ENCODE results near the gene EFNB2. TPM values are rescaled to one million over a fixed set of nuclear protein-coding genes. Genes with fewer than 3 reads are reported as not detected.

EFNB2 gene
- total and polyA plus RNA-seq, 9 of the 15 experiments (the other 6 are each of a cell fraction or from before 2014, with no cell fraction given) = 0.01 to 0.29 (median 0.18) TPM

GRCh38 chr13:106528718-106529414, 6.6 kb downstream of the EFNB2 start (continued):
- TF ChIP-seq BRCA1 (IDR thresholded peaks at IDR 0.05) (no peak), BRCA1 (CRISPR knock-in tag; IDR thresholded peaks at IDR 0.05) (no peak), ILF3 (IDR thresholded peaks at IDR 0.05; ENCODE audit: borderline replicate concordance) (no peak)

DNA sequence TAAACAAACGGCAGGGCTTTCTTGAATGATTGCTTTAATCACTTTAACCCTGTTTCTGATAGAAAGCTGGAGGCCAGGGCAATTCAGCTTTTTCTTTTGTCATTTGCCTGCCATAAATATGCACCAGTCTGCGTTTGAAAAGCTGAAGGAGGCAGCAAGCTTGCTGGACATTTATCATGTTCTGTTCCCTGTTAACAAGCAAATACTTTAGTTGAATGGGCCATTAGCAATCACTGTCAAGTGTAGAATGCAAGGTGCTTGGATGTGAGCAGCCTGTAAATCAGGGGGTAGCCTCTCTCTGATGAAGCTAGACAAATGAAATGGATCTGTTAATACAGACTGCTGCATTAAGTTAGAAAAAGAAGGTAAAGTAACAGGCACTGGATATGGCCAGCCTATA, 7.6 kb downstream of the EFNB2 start:
- FAIRE-seq = no peak
- DNase-seq (ENCODE audit: extremely low read depth in 1 of 4, low spot score in 3 of 4) = no peak
- H3K36me3 ChIP-seq (ENCODE audit: control insufficient read depth, insufficient read depth, low read length) = no peaks in the 10 kb centered on the region
- H3K27ac ChIP-seq (ENCODE audit: extremely low read depth, low read depth, low read length) = no peak overlapping the region
- ChIA-PET POLR2A (no interaction called here), CTCF (ENCODE audit: low intra/inter-chr PET ratio) (no interaction called here)
- no peaks in the 10 kb centered on the region for H3K9me1 ChIP-seq (ENCODE audit: control insufficient read depth, insufficient read depth, low read length)
- intact Hi-C loops (cut with micrococcal nuclease) = no loop called here
- H3K4me3 ChIP-seq = no peak overlapping the region
- H3K9me3 ChIP-seq (replicated peaks; ENCODE audit: control insufficient read depth, insufficient read depth, low read depth, low read length) = no peaks in the 10 kb centered on the region
- H3K4me1 ChIP-seq (replicated peaks in 1 of 2; ENCODE audit: control insufficient read depth in 2 of 2, insufficient read depth in 2 of 2, low read length in 2 of 2) = no peaks in the 10 kb centered on the region
- no peaks in the 10 kb centered on the region for H4K20me1 ChIP-seq (replicated peaks; ENCODE audit: control insufficient read depth, insufficient read depth, low read length)
- in situ Hi-C loops (cut with MboI) = no loop called here
- no peak overlapping the region for H3K9ac ChIP-seq (ENCODE audit: insufficient read depth in 1 of 2, low read depth in 2 of 2, low read length in 2 of 2)
- no peak overlapping the region for H3K4me2 ChIP-seq (ENCODE audit: insufficient read depth, low read length)
- no peak overlapping the region for H2AFZ ChIP-seq (ENCODE audit: low read depth, low read length)
- 0% methylated on average over 2 of the region's 2 CpGs for WGBS (ENCODE audit: insufficient coverage, low coverage, missing lambda C conversion rate)
- BruUV-seq (replicated peaks) = no TSS peak
- peaks cover 0 to 5% of the 10 kb centered on the region in 2 experiments; a peak in 1 of 5 replicates for H3K27me3 ChIP-seq (ENCODE audit: control insufficient read depth in 2 of 2, insufficient read depth in 2 of 2, low read length in 2 of 2)
- ATAC-seq = no peak
- no peaks in the 10 kb centered on the region for H3K79me2 ChIP-seq (ENCODE audit: control insufficient read depth, insufficient read depth, low read length)
- no peak for TF ChIP-seq SIRT6 (IDR thresholded peaks at IDR 0.05; ENCODE audit: low read depth, low read length)
- TF ChIP-seq RFX1 (IDR thresholded peaks at IDR 0.05) = no peak
- no peak for TF ChIP-seq HMGXB4 (CRISPR knock-in tag; IDR thresholded peaks at IDR 0.05)
- no peak for TF ChIP-seq L3MBTL2 (IDR thresholded peaks at IDR 0.05)
- TF ChIP-seq ZNF609 (CRISPR knock-in tag; IDR thresholded peaks at IDR 0.05; ENCODE audit: borderline replicate concordance) = no peak
- no peak for TF ChIP-seq E2F5 (CRISPR knock-in tag; IDR thresholded peaks at IDR 0.05)
- TF ChIP-seq ZNF354B (CRISPR knock-in tag; IDR thresholded peaks at IDR 0.05) = no peak
- TF ChIP-seq PHF21A (IDR thresholded peaks at IDR 0.05; ENCODE audit: borderline replicate concordance, low read depth) = no peak
- TF ChIP-seq SAFB2 (IDR thresholded peaks at IDR 0.05; ENCODE audit: borderline replicate concordance, low read depth, low read length, severe bottlenecking) = no peak
- no peak for TF ChIP-seq NEUROD1 (IDR thresholded peaks at IDR 0.05; ENCODE audit: borderline replicate concordance, low read depth, low read length, partially characterized antibody)

Measured in K562 (cell line).